ENCODE results near the gene C6orf15.

GRCh38 chr6:31145386-31145785, 33.0 kb upstream of the C6orf15 start:
- TF ChIP-seq TCF7L2 (IDR thresholded peaks at IDR 0.05; ENCODE audit: low read depth, low read length) (no peak), SIN3A (IDR thresholded peaks at IDR 0.05; ENCODE audit: borderline replicate concordance, insufficient read depth, low read depth, low read length) (no peak), POLR2AphosphoS5 (IDR thresholded peaks at IDR 0.05; ENCODE audit: low read depth, low read length) (no peak)
- TF ChIP-seq, protein P1, sequence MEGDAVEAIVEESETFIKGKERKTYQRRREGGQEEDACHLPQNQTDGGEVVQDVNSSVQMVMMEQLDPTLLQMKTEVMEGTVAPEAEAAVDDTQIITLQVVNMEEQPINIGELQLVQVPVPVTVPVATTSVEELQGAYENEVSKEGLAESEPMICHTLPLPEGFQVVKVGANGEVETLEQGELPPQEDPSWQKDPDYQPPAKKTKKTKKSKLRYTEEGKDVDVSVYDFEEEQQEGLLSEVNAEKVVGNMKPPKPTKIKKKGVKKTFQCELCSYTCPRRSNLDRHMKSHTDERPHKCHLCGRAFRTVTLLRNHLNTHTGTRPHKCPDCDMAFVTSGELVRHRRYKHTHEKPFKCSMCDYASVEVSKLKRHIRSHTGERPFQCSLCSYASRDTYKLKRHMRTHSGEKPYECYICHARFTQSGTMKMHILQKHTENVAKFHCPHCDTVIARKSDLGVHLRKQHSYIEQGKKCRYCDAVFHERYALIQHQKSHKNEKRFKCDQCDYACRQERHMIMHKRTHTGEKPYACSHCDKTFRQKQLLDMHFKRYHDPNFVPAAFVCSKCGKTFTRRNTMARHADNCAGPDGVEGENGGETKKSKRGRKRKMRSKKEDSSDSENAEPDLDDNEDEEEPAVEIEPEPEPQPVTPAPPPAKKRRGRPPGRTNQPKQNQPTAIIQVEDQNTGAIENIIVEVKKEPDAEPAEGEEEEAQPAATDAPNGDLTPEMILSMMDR (IDR thresholded peaks at IDR 0.05): no peak
- TF ChIP-seq, protein P2, sequence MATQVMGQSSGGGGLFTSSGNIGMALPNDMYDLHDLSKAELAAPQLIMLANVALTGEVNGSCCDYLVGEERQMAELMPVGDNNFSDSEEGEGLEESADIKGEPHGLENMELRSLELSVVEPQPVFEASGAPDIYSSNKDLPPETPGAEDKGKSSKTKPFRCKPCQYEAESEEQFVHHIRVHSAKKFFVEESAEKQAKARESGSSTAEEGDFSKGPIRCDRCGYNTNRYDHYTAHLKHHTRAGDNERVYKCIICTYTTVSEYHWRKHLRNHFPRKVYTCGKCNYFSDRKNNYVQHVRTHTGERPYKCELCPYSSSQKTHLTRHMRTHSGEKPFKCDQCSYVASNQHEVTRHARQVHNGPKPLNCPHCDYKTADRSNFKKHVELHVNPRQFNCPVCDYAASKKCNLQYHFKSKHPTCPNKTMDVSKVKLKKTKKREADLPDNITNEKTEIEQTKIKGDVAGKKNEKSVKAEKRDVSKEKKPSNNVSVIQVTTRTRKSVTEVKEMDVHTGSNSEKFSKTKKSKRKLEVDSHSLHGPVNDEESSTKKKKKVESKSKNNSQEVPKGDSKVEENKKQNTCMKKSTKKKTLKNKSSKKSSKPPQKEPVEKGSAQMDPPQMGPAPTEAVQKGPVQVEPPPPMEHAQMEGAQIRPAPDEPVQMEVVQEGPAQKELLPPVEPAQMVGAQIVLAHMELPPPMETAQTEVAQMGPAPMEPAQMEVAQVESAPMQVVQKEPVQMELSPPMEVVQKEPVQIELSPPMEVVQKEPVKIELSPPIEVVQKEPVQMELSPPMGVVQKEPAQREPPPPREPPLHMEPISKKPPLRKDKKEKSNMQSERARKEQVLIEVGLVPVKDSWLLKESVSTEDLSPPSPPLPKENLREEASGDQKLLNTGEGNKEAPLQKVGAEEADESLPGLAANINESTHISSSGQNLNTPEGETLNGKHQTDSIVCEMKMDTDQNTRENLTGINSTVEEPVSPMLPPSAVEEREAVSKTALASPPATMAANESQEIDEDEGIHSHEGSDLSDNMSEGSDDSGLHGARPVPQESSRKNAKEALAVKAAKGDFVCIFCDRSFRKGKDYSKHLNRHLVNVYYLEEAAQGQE (IDR thresholded peaks at IDR 0.05; ENCODE audit: insufficient read depth in 1 of 2, low read depth in 2 of 2, low read length in 1 of 2): no peak
